Right atrium auricular region (tissue), 2 donors: Measurements from ENCODE around the gene NAPG. TPM values are rescaled to one million over a fixed set of nuclear protein-coding genes. Genes with fewer than 3 reads are reported as not detected.

Experiments
- DNase-seq: peaks from one replicate; pipeline ENCODE4 v3.0.0-alpha.2; 2019; ENCODE audit warnings: low spot score
- H3K27ac ChIP-seq, 2 donors: fragments of 200-600 bp; sonication (generic); 1 replicate in 1 of 2; 2 replicates in 1 of 2; pipeline ENCODE4 v1.5.1; 2016 to 2019
- H3K27me3 ChIP-seq, 2 donors: fragments of 200-600 bp; sonication (generic); one replicate each; pipeline versions ENCODE4 v1.5.1 to v1.6.0; 2017 to 2019
- H3K36me3 ChIP-seq: fragments of 200-600 bp; sonication (generic); one replicate; pipeline ENCODE4 v1.5.1; 2016
- H3K4me1 ChIP-seq, 2 donors: fragments of 200-600 bp; sonication (generic); one replicate each; pipeline versions ENCODE4 v1.5.1 to v1.6.0; 2017 to 2019
- H3K4me3 ChIP-seq, 2 donors: fragments of 200-600 bp; sonication (generic); 1 replicate in 1 of 2; 2 replicates in 1 of 2; pipeline ENCODE4 v1.5.1; 2017 to 2019; ENCODE audit warnings: mild to moderate bottlenecking in 1 of 2, moderate library complexity in 1 of 2
- H3K9me3 ChIP-seq, 2 donors: fragments of 200-600 bp; sonication (generic); one replicate each; pipeline ENCODE4 v1.5.1; 2019
- CTCF ChIP-seq, 2 donors: fragments of 200-600 bp; sonication (generic); IDR thresholded peaks; one replicate each; pipeline ENCODE4 v1.5.1; 2019; ENCODE audit warnings: antibody characterized with exemption in 2 of 2
- total RNA-seq, 2 donors: library from RNA; depleted of rRNA; stranded (reverse); fragments of >200 nt; gene quantifications; one replicate each; pipeline ENCODE4 v1.1.0, GENCODE V29; 2016

Gene NAPG
- total RNA-seq, 2 donors from 2014 or later = 39.0 to 43.5 TPM

DNA sequence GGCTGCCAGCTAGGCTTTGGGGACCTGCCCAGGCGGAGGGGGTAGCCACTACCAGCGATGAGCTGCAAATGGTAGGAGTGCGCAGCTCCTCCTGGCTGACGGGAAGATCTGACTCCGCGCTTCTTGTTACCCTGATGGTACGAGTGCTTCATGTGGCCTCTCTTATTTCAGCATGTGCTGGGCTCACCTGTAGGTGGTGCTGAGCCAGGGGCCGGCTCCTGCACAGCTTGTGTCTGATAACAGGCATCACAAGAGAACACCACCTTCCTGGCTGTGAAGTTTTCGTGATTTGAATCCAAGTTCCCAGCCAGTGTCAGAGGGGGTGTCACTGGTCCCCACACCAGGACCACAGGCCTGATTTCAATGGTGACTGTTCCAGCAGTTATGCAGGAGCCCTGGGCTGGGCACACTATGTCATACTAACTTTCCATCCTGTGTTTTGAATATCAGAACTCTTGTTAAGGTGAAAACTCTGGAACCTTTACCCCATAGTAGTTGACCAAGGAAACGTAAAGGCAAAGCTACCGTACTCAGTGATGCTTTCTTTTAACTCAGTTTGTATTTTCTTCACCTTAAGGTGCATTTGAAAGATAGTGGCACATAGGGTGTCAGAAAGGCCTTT is 43.4 kb upstream of the NAPG start:
- Histone ChIP-seq H3K9me3 (no peaks in the 10 kb centered on the region), H3K4me3 (no peak overlapping the region), H3K36me3 (peaks cover 5% of the 10 kb centered on the region), H3K4me1 (peaks cover 0 to 9% of the 10 kb centered on the region in 2 donors), H3K27ac (peak overlapping the region in 1 of 2 donors; percentile 28), H3K27me3 (no peaks in the 10 kb centered on the region)
- DNase-seq = no peak
- TF ChIP-seq CTCF (IDR thresholded peaks at IDR 0.05) = no peak

DNA sequence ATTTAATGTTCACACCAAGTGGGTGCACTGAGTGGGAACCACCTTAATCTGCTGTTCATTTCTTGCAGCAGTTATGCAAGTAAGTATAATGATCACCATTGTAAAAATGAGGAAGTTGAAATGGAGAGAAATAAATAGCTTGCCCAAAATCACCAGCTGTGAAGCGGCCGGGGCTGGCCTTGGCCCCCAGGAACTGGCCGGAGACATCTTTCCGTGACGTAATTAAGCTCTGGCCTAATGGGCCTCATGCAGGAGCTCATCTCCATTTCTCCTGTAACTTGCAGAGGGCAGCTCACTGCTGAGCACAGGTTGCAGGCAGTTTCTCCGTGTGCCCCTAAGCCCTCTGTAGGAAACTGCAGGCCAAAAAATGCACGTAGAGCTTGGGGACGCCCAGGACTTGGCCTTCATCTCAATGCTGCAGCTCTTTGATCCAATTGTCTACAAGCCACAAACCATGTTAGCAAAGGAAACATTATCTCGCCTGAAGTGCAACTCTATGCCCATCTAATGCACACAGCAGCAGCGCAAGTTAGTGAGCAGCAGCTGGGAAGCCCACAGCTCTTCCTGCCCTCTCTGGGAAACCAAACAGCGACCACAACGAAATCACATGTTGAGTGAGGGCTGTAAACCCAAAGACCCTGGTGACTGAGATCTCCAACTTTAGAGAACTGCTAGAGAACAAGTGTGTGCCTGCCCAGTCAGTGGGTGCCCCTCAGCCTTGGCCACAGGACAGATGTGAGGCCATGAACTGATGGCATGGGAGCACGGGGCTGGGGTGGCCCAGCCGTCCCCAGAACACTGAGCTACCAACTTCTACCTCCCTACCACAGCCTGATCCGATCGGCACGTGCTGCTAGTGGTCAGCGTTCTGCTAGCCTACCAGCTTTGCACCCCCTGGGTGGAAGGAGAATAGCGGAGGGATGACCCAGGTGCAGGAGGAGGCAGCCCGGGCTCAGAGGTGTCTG is 42.6 kb upstream of the NAPG start:
- peaks cover 0 to 5% of the 10 kb centered on the region in 2 donors for H3K4me1 ChIP-seq
- no peaks in the 10 kb centered on the region for H3K27me3 ChIP-seq
- H3K27ac ChIP-seq = peak overlapping the region in 1 of 2 donors; percentile 28
- H3K9me3 ChIP-seq = no peaks in the 10 kb centered on the region
- peaks cover 12% of the 10 kb centered on the region for H3K36me3 ChIP-seq
- no peak for DNase-seq
- TF ChIP-seq CTCF (IDR thresholded peaks at IDR 0.05) = no peak
- no peak overlapping the region for H3K4me3 ChIP-seq

DNA sequence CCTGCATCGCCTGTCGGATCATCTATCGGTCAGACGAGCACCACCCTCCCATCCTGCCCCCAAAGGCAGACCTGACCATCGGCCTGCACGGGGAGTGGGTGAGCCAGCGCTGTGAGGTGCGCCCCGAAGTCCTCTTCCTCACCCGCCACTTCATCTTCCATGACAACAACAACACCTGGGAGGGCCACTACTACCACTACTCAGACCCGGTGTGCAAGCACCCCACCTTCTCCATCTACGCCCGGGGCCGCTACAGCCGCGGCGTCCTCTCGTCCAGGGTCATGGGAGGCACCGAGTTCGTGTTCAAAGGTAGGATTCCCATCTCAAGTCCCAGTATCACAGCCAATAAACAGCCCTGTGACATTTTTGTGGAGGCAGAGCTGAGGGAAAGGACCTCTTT is 40.4 kb upstream of the NAPG start:
- no peak overlapping the region for H3K27ac ChIP-seq
- H3K27me3 ChIP-seq = no peaks in the 10 kb centered on the region
- no peaks in the 10 kb centered on the region for H3K9me3 ChIP-seq
- H3K4me1 ChIP-seq = peaks cover 0 to 5% of the 10 kb centered on the region in 2 donors
- H3K4me3 ChIP-seq = no peak overlapping the region
- DNase-seq = no peak
- peaks cover 22% of the 10 kb centered on the region for H3K36me3 ChIP-seq
- TF ChIP-seq CTCF (IDR thresholded peaks at IDR 0.05) = no peak

DNA sequence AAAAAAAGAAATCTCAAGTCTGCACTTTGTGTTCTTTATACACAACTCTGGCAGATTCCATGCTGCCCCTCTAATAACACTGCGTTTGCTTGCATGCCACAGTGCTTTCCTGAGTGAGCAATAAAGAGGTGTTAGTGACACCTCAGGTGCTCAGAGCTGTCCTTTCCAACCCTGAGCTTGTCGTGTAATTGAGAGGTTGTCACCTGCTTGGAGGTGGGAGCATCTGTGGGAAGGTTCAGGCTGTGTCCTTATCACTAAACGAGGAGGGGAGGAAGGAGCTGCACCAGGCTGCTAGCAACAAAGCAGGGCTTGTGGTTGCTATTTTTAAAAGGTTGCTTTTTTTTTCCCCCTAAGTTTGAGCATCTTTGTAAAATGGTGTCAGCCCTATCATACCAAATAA is 39.5 kb upstream of the NAPG start:
- H3K36me3 ChIP-seq = peaks cover 22% of the 10 kb centered on the region
- no peak overlapping the region for H3K27ac ChIP-seq
- H3K4me1 ChIP-seq = peaks cover 0 to 5% of the 10 kb centered on the region in 2 donors
- H3K9me3 ChIP-seq = no peaks in the 10 kb centered on the region
- no peaks in the 10 kb centered on the region for H3K27me3 ChIP-seq
- DNase-seq = no peak
- TF ChIP-seq CTCF (IDR thresholded peaks at IDR 0.05) = no peak
- H3K4me3 ChIP-seq = no peak overlapping the region

DNA sequence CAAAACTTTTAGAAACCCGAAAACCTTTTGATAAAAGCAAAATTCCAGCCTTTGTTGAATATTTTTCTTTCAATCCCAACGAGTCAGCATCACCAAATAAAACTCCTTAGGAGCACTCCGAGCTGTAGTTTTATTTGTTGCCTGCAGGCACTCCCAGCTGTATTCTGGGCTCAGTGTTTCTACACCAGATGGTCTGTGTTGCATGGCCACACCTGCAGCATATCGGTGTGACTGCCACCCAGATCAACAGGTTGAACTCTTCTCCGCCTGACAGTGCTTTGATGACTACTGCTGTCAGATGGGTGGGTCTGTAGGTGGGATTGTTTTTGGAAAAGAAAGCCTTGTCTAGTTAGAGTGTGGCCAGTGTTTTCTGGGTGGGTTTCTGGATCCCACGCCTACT is 38.7 kb upstream of the NAPG start:
- DNase-seq = no peak
- H3K27me3 ChIP-seq = no peaks in the 10 kb centered on the region
- TF ChIP-seq CTCF (IDR thresholded peaks at IDR 0.05) = no peak
- H3K27ac ChIP-seq = no peak overlapping the region
- no peaks in the 10 kb centered on the region for H3K9me3 ChIP-seq
- H3K4me3 ChIP-seq = no peak overlapping the region
- no peaks in the 10 kb centered on the region for H3K4me1 ChIP-seq
- H3K36me3 ChIP-seq = peaks cover 22% of the 10 kb centered on the region
